Measurements from ENCODE around the gene MARK1.

Gene MARK1

GRCh38 chr1:220708936-220709801, 181.2 kb downstream of the MARK1 start:
- ATAC-seq (replicated peaks) (peak; percentile 70 to 77), DNase-seq (no peak)
- Mint-ChIP-seq H3K4me3 (peak overlapping the region; percentile 32 to 45), H3K27ac (peak overlapping the region; percentile 77), H3K36me3 (no peaks in the 10 kb centered on the region), H3K27me3 (no peaks in the 10 kb centered on the region), H3K4me1 (peaks cover 25 to 40% of the 10 kb centered on the region in 2 donors), H3K9me3 (peaks cover 0 to 2% of the 10 kb centered on the region in 2 donors)

GRCh38 chr1:220710333-220710732, 182.4 kb downstream of the MARK1 start:
- H3K4me3 Mint-ChIP-seq, result peak overlapping the region; percentile 2 to 20
- H3K27me3 Mint-ChIP-seq, result no peaks in the 10 kb centered on the region
- no peak overlapping the region for H3K27ac Mint-ChIP-seq

GRCh38 chr1:220711056-220711809, 183.3 kb downstream of the MARK1 start:
- H3K27me3 Mint-ChIP-seq, result no peaks in the 10 kb centered on the region
- H3K4me3 Mint-ChIP-seq, result peak overlapping the region; percentile 53 to 57
- DNase-seq, result peak; percentile 28
- peaks cover 25 to 40% of the 10 kb centered on the region in 2 donors for H3K4me1 Mint-ChIP-seq
- peak overlapping the region; percentile 91 for H3K27ac Mint-ChIP-seq
- H3K36me3 Mint-ChIP-seq, result no peaks in the 10 kb centered on the region
- H3K9me3 Mint-ChIP-seq, result peaks cover 3 to 7% of the 10 kb centered on the region in 2 donors
- peak; percentile 91 to 96 for ATAC-seq (replicated peaks)

More at GRCh38 chr1:220710333-220710732, 182.4 kb downstream of the MARK1 start:
- DNase-seq (no peak), ATAC-seq (replicated peaks) (no peak)
- peaks cover 0 to 2% of the 10 kb centered on the region in 2 donors for H3K9me3 Mint-ChIP-seq
- no peaks in the 10 kb centered on the region for H3K36me3 Mint-ChIP-seq
- peaks cover 25 to 40% of the 10 kb centered on the region in 2 donors for H3K4me1 Mint-ChIP-seq

All from stimulated activated naive B cell treated with anti-CD40 and anti-IgM and Interleukin-4, amounts not matched to agents 10 μg/mL and 1 μg/mL and 100 μg/mL, for 72 hours (primary cell).